DOHH2 (cell line): ENCODE results near the gene PHACTR1.

Experiments used
- H3F3A ChIP-seq: fragments of 200-600 bp; sonication (generic), shearing (Covaris generic); 2 replicates; pipeline ENCODE4 v1.6.0; 2016; ENCODE audit warnings: antibody characterized with exemption, mild to moderate bottlenecking; ENCODE audit not compliant: control insufficient read depth, insufficient read depth
- H3K27ac ChIP-seq: fragments of 200-600 bp; sonication (generic); 2 replicates; pipeline ENCODE4 v1.5.1; 2014; ENCODE audit warnings: low read depth, mild to moderate bottlenecking, low read length, moderate library complexity
- H3K27me3 ChIP-seq: fragments of 200-600 bp; sonication (generic); 2 replicates; pipeline ENCODE4 v1.6.1; 2014; ENCODE audit warnings: mild to moderate bottlenecking, low read length, mixed read lengths; ENCODE audit not compliant: control insufficient read depth
- H3K36me3 ChIP-seq: fragments of 200-600 bp; sonication (generic); 2 replicates; pipeline ENCODE4 v1.6.1; 2014; ENCODE audit warnings: mild to moderate bottlenecking, low read length, moderate library complexity, mixed read lengths; ENCODE audit not compliant: control insufficient read depth
- H3K4me1 ChIP-seq: fragments of 200-600 bp; sonication (generic); 2 replicates; pipeline ENCODE4 v1.6.1; 2014; ENCODE audit warnings: mild to moderate bottlenecking, low read length, mixed read lengths; ENCODE audit not compliant: control insufficient read depth
- H3K4me2 ChIP-seq: fragments of 200-600 bp; sonication (generic); 2 replicates; pipeline ENCODE4 v1.6.0; 2014; ENCODE audit warnings: mild to moderate bottlenecking, low read length, moderate library complexity
- H3K4me3 ChIP-seq: fragments of 200-600 bp; sonication (generic); 2 replicates; pipeline ENCODE4 v1.5.1; 2014; ENCODE audit warnings: mild to moderate bottlenecking, low read length, mixed read lengths
- H3K79me2 ChIP-seq: fragments of 200-600 bp; sonication (generic); 2 replicates; pipeline ENCODE4 v1.6.1; 2014; ENCODE audit warnings: mild to moderate bottlenecking, low read length, mixed read lengths; ENCODE audit not compliant: control insufficient read depth
- H3K9me2 ChIP-seq: fragments of 200-600 bp; sonication (generic); replicated peaks from 2 replicates; pipeline ENCODE4 v1.6.1; 2014; ENCODE audit warnings: mild to moderate bottlenecking, low read length, mixed read lengths; ENCODE audit not compliant: control insufficient read depth
- H3K9me3 ChIP-seq: fragments of 200-600 bp; sonication (generic); 2 replicates; pipeline ENCODE4 v1.6.1; 2014; ENCODE audit warnings: antibody characterized with exemption, low read length, mixed read lengths; ENCODE audit not compliant: control insufficient read depth, insufficient read depth
- H4K20me1 ChIP-seq: fragments of 200-600 bp; sonication (generic); 2 replicates; pipeline ENCODE4 v1.6.0; 2014; ENCODE audit warnings: low read depth, mild to moderate bottlenecking, antibody characterized with exemption, low read length, moderate library complexity; ENCODE audit not compliant: control insufficient read depth, insufficient read depth
- EZH2phosphoT487 ChIP-seq: fragments of 200-600 bp; sonication (generic); IDR thresholded peaks from 2 replicates; pipeline ENCODE4 v1.6.1; 2017; ENCODE audit warnings: borderline replicate concordance, mild to moderate bottlenecking, antibody characterized with exemption, low read length, moderate library complexity, mixed read lengths
- TF ChIP-seq, protein P1 (sequence below): fragments of 200-600 bp; sonication (generic); IDR thresholded peaks from one replicate; pipeline ENCODE4 v1.5.1; 2014; ENCODE audit warnings: antibody characterized with exemption, mild to moderate bottlenecking, low read depth, low read length; ENCODE audit not compliant: poor library complexity, severe bottlenecking

PHACTR1 gene

DNA sequence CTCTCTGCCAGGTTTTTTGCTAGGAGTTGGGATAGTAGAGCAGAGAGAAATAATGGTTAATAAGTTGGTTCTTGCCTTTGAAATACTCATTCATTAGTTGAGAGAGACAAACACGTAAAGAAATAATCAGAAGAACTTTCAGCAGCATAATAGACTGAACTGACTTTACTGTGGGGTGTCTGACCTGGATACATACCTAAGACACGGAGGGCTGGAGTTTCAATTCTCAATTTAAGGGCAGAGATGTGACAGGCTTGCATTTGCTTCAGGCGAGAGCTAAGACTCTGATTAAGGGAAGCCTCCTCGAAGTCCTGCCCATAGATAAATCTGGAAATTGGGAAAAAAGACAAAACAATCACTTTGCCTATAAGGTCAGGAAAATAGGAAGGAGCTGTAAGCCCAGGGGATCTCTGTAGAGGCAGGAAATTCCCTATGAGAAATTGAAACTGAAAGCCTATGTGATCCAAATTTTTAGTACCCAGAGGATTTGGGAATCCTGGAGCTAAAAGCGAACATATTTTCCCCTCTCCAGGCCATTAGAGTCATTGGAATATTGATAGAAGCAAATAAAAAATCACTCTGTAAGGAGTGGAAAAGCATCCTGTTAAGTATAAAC lies 276.8 kb downstream of the PHACTR1 start:
- Histone ChIP-seq H3K27me3 (no peaks in the 10 kb centered on the region), H3K4me2 (no peak overlapping the region), H3K36me3 (no peaks in the 10 kb centered on the region), H4K20me1 (no peaks in the 10 kb centered on the region), H3K79me2 (no peaks in the 10 kb centered on the region), H3K9me2 (no peaks in the 10 kb centered on the region), H3K4me1 (no peaks in the 10 kb centered on the region), H3K9me3 (no peaks in the 10 kb centered on the region), H3F3A (no peaks in the 10 kb centered on the region), H3K4me3 (no peak overlapping the region), H3K27ac (no peak overlapping the region)
- no peak for TF ChIP-seq EZH2phosphoT487
- TF ChIP-seq, protein P1, sequence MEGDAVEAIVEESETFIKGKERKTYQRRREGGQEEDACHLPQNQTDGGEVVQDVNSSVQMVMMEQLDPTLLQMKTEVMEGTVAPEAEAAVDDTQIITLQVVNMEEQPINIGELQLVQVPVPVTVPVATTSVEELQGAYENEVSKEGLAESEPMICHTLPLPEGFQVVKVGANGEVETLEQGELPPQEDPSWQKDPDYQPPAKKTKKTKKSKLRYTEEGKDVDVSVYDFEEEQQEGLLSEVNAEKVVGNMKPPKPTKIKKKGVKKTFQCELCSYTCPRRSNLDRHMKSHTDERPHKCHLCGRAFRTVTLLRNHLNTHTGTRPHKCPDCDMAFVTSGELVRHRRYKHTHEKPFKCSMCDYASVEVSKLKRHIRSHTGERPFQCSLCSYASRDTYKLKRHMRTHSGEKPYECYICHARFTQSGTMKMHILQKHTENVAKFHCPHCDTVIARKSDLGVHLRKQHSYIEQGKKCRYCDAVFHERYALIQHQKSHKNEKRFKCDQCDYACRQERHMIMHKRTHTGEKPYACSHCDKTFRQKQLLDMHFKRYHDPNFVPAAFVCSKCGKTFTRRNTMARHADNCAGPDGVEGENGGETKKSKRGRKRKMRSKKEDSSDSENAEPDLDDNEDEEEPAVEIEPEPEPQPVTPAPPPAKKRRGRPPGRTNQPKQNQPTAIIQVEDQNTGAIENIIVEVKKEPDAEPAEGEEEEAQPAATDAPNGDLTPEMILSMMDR = no peak

DNA sequence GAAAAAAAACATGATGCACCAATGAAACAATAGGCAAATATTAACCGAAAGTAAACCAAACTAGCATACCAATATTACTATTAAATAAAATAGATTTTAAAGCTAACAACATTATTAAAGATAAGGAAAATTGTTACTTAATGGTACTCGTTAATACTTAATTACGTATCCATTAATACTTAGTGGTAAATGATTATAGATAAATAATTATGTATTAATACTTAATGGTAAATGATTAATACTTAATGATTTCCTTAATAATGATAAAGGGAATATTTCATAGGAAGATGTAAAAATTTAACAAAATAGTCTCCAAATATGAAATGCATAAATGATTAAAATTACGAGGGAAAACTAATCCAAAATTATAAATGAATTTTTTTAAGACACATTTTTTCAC lies 278.9 kb downstream of the PHACTR1 start:
- Histone ChIP-seq H3K9me2 (no peaks in the 10 kb centered on the region), H3K79me2 (no peaks in the 10 kb centered on the region), H3K4me3 (no peak overlapping the region), H4K20me1 (no peaks in the 10 kb centered on the region), H3K4me2 (no peak overlapping the region), H3K27me3 (no peaks in the 10 kb centered on the region), H3K36me3 (no peaks in the 10 kb centered on the region), H3K9me3 (no peaks in the 10 kb centered on the region), H3K27ac (no peak overlapping the region), H3K4me1 (no peaks in the 10 kb centered on the region), H3F3A (no peaks in the 10 kb centered on the region)
- TF ChIP-seq, protein P1 = no peak
- TF ChIP-seq EZH2phosphoT487 = no peak

DNA sequence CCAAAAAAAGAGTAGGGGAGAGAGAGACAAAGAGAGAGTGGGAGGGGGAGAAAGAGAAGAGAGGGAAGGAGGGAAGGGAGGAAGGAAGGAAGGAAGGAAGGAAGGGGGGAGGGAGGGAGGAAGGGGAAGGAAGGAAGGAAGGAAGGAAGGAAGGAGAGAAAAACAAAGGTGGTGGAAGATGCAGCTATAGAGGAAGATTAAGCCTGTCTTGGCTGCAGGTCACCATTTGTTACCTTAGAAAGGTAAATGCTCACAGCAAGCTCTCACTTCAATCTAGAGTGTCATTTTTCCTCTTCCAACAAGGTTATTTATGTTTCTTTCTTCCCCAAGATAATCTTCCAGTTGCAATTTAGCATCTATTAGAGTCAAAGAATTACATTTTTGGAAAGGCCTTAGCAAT lies 284.0 kb downstream of the PHACTR1 start:
- H3K4me1 ChIP-seq = no peaks in the 10 kb centered on the region
- H3K4me2 ChIP-seq = no peak overlapping the region
- H3K9me3 ChIP-seq = no peaks in the 10 kb centered on the region
- H4K20me1 ChIP-seq = no peaks in the 10 kb centered on the region
- TF ChIP-seq EZH2phosphoT487 = no peak
- TF ChIP-seq, protein P1 = no peak
- no peaks in the 10 kb centered on the region for H3F3A ChIP-seq
- no peaks in the 10 kb centered on the region for H3K27me3 ChIP-seq
- H3K79me2 ChIP-seq = no peaks in the 10 kb centered on the region
- no peak overlapping the region for H3K4me3 ChIP-seq
- no peaks in the 10 kb centered on the region for H3K9me2 ChIP-seq
- H3K27ac ChIP-seq = no peak overlapping the region
- no peaks in the 10 kb centered on the region for H3K36me3 ChIP-seq

DNA sequence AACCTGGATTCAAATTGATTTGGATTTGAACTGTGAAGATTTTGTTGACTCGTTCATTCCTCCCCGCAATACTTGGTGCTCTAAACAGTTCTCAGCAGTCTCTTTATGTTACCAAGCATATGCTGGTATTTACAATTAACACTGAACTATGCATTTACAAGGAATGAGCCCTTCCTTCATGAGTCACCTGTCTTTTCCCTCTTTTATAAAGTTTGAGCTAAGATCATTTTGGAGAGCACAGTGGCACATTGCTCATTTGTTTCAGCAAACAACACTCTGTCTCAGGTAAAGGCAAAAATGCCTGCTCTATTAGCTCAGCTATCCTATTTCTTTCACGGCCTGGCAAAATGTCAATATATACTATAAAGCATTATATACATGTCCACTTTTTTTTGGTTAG lies 285.4 kb downstream of the PHACTR1 start:
- TF ChIP-seq EZH2phosphoT487 = no peak
- TF ChIP-seq, protein P1 = no peak
- H3K36me3 ChIP-seq = no peaks in the 10 kb centered on the region
- H3K4me3 ChIP-seq = no peak overlapping the region

More for the DNA sequence above, 285.4 kb downstream of the PHACTR1 start:
- Histone ChIP-seq H3K4me1 (no peaks in the 10 kb centered on the region), H3K9me2 (no peaks in the 10 kb centered on the region), H3K4me2 (no peak overlapping the region), H3F3A (no peaks in the 10 kb centered on the region), H3K9me3 (no peaks in the 10 kb centered on the region), H3K79me2 (no peaks in the 10 kb centered on the region), H4K20me1 (no peaks in the 10 kb centered on the region), H3K27me3 (peaks cover 3% of the 10 kb centered on the region; the same call in 1 of the 2 replicates), H3K27ac (no peak overlapping the region)
